ENCODE results near the gene FOLR3. TPM values are rescaled to one million over a fixed set of nuclear protein-coding genes. Genes with fewer than 3 reads are reported as not detected.

Gene FOLR3
- total RNA-seq, 2 donors from 2014 or later, result not detected

GRCh38 chr11:72123117-72123653 is 12.3 kb upstream of the FOLR3 start:
- no peak overlapping the region for H3K27ac ChIP-seq
- no peak for TF ChIP-seq POLR2A (IDR thresholded peaks at IDR 0.05)
- TF ChIP-seq CTCF (IDR thresholded peaks at IDR 0.05), result no peak
- H3K4me3 ChIP-seq, result no peak overlapping the region
- no peaks in the 10 kb centered on the region for H3K4me1 ChIP-seq (replicated peaks)
- WGBS, result 85% methylated on average over 3 of the region's 3 CpGs
- no peak for DNase-seq (ENCODE audit: low spot score)
- H3K27me3 ChIP-seq (replicated peaks; ENCODE audit: insufficient read depth), result no peaks in the 10 kb centered on the region
- H3K36me3 ChIP-seq, result no peaks in the 10 kb centered on the region
- H3K9me3 ChIP-seq, result no peaks in the 10 kb centered on the region
- intact Hi-C loops (cut with DNase I), result no loop called here

- 66% methylated on average over 6 of the region's 6 CpGs for WGBS
- no peak overlapping the region for H3K4me3 ChIP-seq
- H3K4me1 ChIP-seq (replicated peaks), result no peaks in the 10 kb centered on the region
- no peak for DNase-seq (ENCODE audit: low spot score)
- H3K9me3 ChIP-seq, result no peaks in the 10 kb centered on the region
- no peak for TF ChIP-seq POLR2A (IDR thresholded peaks at IDR 0.05)
- no peak for TF ChIP-seq POLR2AphosphoS5 (IDR thresholded peaks at IDR 0.05)
- TF ChIP-seq CTCF (IDR thresholded peaks at IDR 0.05), result no peak
- no peak overlapping the region for H3K27ac ChIP-seq
- intact Hi-C loops (cut with DNase I), result no loop called here
- H3K36me3 ChIP-seq, result no peaks in the 10 kb centered on the region
- no peaks in the 10 kb centered on the region for H3K27me3 ChIP-seq (replicated peaks; ENCODE audit: insufficient read depth)
Measured at GRCh38 chr11:72124046-72124445, 11.5 kb upstream of the FOLR3 start.

GRCh38 chr11:72125956-72126355 is 9.6 kb upstream of the FOLR3 start:
- 36% methylated on average over 1 of the region's 1 CpG for WGBS
- Histone ChIP-seq H3K4me1 (replicated peaks) (no peaks in the 10 kb centered on the region), H3K27me3 (replicated peaks; ENCODE audit: insufficient read depth) (no peaks in the 10 kb centered on the region), H3K27ac (no peak overlapping the region), H3K36me3 (no peaks in the 10 kb centered on the region), H3K9me3 (no peaks in the 10 kb centered on the region), H3K4me3 (no peak overlapping the region)
- intact Hi-C loops (cut with DNase I), result no loop called here
- TF ChIP-seq POLR2A (IDR thresholded peaks at IDR 0.05), result no peak
- TF ChIP-seq CTCF (IDR thresholded peaks at IDR 0.05), result no peak
- TF ChIP-seq POLR2AphosphoS5 (IDR thresholded peaks at IDR 0.05), result no peak
- DNase-seq (ENCODE audit: low spot score), result no peak

GRCh38 chr11:72127923-72128322 is 7.6 kb upstream of the FOLR3 start:
- intact Hi-C loops (cut with DNase I), result no loop called here
- no peaks in the 10 kb centered on the region for H3K36me3 ChIP-seq
- WGBS, result 65% methylated on average over 2 of the region's 2 CpGs
- DNase-seq (ENCODE audit: low spot score), result no peak
- no peaks in the 10 kb centered on the region for H3K4me1 ChIP-seq (replicated peaks)
- H3K4me3 ChIP-seq, result no peak overlapping the region
- TF ChIP-seq POLR2AphosphoS5 (IDR thresholded peaks at IDR 0.05) (no peak), CTCF (IDR thresholded peaks at IDR 0.05) (no peak)
- H3K27me3 ChIP-seq (replicated peaks; ENCODE audit: insufficient read depth), result no peaks in the 10 kb centered on the region
- no peak overlapping the region for H3K27ac ChIP-seq
- H3K9me3 ChIP-seq, result no peaks in the 10 kb centered on the region

- WGBS, result 61% methylated on average over 3 of the region's 3 CpGs
- TF ChIP-seq POLR2AphosphoS5 (IDR thresholded peaks at IDR 0.05), result no peak
- no peak for TF ChIP-seq CTCF (IDR thresholded peaks at IDR 0.05)
- TF ChIP-seq POLR2A (IDR thresholded peaks at IDR 0.05), result no peak
- intact Hi-C loops (cut with DNase I), result no loop called here
- DNase-seq (ENCODE audit: low spot score), result no peak
- Histone ChIP-seq H3K27me3 (replicated peaks; ENCODE audit: insufficient read depth) (no peaks in the 10 kb centered on the region), H3K4me1 (replicated peaks) (no peaks in the 10 kb centered on the region), H3K36me3 (no peaks in the 10 kb centered on the region), H3K27ac (no peak overlapping the region), H3K4me3 (no peak overlapping the region), H3K9me3 (no peaks in the 10 kb centered on the region)
Measured at GRCh38 chr11:72129381-72129780, 6.1 kb upstream of the FOLR3 start.
